ENCODE data around the gene YPEL5.

DNA sequence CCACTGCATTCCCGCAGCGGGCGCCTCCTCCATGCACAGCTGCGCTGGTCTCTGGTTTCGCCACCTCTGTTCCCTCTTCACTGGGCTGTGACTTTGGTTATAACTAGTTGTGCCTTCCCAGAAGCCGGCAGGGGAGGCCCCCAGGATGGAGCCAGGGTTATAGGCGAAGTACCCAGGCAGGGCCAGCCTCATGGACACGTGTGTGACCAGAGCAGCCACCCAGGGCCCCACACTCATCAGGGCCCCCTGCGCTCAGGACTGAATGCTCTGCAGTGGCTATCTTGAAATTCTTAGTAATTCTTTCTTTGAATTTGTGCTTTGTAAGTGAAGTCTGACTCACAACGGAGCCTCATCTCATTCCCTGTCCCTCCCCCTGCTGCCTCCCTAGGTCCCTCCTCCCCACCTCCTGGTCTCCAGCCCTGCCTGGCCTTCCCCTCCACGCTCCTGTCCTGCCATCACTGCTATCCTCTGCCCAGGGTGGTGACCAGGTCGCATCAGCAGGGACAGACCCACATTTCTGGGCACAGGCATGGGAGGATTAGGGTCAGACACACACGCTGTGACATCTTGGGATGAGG lies 46.4 kb downstream of the YPEL5 start:
- TF ChIP-seq, protein P1, sequence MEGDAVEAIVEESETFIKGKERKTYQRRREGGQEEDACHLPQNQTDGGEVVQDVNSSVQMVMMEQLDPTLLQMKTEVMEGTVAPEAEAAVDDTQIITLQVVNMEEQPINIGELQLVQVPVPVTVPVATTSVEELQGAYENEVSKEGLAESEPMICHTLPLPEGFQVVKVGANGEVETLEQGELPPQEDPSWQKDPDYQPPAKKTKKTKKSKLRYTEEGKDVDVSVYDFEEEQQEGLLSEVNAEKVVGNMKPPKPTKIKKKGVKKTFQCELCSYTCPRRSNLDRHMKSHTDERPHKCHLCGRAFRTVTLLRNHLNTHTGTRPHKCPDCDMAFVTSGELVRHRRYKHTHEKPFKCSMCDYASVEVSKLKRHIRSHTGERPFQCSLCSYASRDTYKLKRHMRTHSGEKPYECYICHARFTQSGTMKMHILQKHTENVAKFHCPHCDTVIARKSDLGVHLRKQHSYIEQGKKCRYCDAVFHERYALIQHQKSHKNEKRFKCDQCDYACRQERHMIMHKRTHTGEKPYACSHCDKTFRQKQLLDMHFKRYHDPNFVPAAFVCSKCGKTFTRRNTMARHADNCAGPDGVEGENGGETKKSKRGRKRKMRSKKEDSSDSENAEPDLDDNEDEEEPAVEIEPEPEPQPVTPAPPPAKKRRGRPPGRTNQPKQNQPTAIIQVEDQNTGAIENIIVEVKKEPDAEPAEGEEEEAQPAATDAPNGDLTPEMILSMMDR (IDR thresholded peaks at IDR 0.05): no peak
- TF ChIP-seq POLR2A (IDR thresholded peaks at IDR 0.05) (no peak), EP300 (IDR thresholded peaks at IDR 0.05) (no peak)
